CD4-positive, alpha-beta T cell treated with Interleukin-1 beta for 1 hour (primary cell): ENCODE measurements around the gene MAST3.
"Not testable (repeated sequence)": the region's sequence is repeated elsewhere in the genome, so short reads cannot be mapped to it uniquely, and the experiment has no call there.

Source experiments
- DNase-seq, 2 donors: peaks; one replicate each; pipeline ENCODE4 v3.0.0-alpha.2; 2020 to 2022

The MAST3 gene

GRCh38 chr19:18141031-18141430 lies 43.5 kb downstream of the MAST3 start:
- no peak for DNase-seq

GRCh38 chr19:18143902-18144301 lies 46.3 kb downstream of the MAST3 start:
- DNase-seq: no peak

DNA sequence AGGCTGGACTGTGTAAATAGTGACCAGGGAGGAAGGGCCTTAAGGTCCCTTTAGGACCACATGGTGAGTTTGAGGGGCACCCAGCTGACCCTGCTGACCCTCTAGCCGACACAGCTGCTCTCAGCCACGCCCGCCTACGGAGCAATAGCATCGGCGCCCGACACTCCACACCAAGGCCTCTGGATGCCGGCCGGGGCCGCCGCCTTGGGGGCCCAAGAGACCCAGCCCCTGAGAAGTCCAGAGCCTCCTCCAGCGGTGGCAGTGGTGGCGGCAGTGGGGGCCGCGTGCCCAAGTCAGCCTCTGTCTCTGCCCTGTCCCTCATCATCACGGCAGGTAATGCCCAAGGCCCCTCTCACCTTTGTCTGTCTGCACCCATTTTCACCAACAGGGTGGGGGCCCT lies 46.8 kb downstream of the MAST3 start:
- DNase-seq: no peak

- no peak for DNase-seq
Observed at GRCh38 chr19:18144906-18145305, 47.3 kb downstream of the MAST3 start.

DNA sequence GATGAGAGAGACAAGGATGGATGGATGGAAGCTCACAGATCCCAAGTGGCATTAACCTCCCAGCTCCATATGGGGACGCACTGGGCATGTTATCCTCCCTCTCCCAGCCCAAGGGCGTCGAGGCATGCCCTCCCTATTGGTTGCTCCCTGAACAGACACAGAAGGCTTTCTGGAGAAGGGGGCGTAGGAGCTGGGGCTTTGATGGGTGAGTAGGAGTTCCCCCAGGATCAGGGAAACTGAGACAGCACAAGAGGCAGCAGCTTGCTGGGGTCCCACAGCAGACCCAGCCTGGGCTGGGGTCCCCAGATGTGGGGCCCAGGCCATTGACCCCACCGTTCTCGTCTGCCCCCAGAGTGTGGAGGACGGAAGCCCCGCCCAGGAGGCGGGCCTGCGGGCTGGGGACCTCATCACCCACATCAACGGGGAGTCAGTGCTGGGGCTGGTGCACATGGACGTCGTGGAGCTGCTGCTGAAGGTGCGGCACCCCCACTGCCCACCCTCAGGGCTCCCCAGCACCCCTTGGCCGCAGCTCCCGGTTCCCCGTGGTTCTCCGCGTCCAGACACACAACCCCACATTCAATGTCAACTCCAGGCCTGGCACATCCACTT lies 47.9 kb downstream of the MAST3 start:
- no peak for DNase-seq

- DNase-seq: no peak
Observed at GRCh38 chr19:18147396-18147795, 49.8 kb downstream of the MAST3 start.

GRCh38 chr19:18149596-18149975 lies 52.0 kb downstream of the MAST3 start:
- no peak for DNase-seq

GRCh38 chr19:18150776-18151624 lies 53.4 kb downstream of the MAST3 start:
- DNase-seq: no peak

- peak; percentile 97 to 99 for DNase-seq
Observed at GRCh38 chr19:18152442-18152816, 54.9 kb downstream of the MAST3 start.

GRCh38 chr19:18152817-18153555 lies 55.4 kb downstream of the MAST3 start, which contains the start of gene PIK3R2:
Gene PIK3R2 (plus strand): TSS chr19:18153163. CDS start chr19:18155880, 2,717 bp downstream.
- DNase-seq: peak; percentile 99

DNA sequence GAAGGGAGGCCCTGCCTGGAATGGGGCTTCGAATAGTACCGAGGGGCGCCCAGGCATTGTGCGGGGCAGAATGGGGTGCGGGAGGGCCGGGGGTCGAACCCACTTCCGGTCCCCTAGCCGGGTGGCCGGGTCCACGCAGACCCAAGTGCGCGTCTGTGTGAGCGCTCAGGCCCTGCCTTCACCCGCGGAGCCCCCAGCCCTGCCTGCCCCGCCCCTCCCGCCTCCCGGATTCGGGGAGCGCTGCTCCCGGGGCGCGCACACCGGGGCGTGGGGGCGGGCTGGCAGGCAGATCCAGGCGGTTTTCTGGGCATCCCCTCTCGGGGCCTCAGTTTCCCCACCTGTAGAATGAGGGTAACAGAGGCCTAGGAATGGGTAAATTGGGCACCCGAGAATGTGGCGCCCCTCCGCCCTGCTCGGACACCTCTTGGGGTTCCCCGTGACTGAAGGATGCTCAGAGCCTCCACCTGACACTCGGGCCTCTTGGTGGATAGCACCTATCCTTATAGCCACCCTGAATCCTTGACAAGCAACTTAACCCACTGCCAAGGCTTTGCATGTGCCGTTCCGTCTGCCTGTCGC lies 56.1 kb downstream of the MAST3 start:
- DNase-seq: no peak

GRCh38 chr19:18155095-18156087 lies 57.8 kb downstream of the MAST3 start:
- DNase-seq: no peak

DNA sequence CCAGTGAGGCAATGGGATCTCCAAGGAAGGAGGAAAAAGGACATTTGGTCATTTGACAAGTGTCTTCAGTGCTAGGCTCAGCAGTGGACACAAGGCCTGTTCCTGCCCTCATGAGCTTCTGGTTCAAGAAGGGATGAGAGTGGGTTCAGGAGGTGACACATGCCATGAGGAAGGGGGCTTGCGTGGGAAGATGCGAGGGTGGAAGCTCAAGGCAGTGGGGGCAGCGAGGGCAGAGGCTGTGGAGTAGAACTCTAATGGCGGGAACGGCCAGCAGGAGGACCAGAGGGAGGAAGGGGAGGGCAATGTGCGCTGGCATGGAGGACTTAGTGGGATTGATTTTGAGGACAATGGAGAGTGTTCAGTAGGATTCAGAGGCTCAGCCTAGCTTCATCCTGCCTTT lies 58.7 kb downstream of the MAST3 start:
- DNase-seq: no peak

DNA sequence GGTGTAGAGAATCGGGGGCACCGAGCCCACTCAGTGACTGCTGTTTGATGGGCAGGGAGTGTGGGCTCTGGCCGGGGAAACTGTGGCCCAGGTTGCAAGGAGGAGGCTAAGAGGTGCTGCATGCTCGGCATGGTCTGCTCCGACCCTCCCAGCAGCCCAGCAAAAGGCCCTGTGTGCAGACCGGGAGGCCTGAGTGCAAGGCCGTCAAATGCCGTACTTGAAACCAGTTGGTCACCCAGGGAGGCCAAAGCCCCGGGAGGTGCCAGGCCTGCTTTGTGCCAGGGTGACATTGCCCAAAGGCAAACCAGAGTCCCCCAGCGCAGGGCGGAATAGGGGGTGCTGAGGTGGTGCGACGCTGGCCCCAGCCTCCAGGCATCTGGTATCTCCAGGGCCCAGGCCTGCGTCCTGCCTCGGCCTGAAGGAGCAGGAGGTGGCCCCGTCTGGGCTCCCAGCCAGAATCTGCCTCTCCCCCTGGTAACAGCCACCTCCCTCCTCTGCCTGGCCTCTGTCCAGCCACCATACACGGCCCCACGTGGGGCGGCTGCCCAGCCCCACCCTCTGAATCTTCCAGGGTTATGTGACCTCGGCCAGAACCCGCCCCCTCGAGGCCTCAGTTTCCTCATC lies 59.4 kb downstream of the MAST3 start:
- no peak for DNase-seq

DNA sequence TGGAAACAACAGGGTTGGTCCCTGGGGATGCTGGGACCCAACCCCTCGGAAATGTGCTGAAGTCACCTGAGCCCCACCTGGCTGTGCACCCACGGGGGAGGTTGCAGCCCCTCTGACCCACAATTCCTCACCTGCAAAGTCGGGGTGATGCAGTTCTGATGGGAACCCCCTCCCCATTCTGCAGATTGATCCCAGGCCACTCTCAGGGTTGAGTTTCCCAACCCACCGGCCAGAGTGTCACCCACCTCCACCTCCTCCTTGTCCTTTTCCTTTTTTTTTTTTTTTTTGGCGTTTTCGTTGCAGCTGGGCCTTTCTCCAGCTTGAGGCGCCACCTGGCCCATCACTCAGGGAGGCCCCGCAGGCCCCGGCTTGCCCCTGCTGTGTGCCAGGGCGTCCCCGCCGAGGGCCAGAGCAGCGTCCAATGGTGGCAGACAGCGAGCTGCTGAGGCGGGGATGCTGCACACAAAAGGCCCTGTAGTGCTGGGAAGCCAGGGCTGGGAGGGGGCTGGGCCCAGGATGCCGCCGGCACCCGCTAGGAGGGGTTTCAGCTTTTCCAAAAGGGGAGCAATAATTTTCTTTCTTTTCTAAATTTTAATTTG lies 60.0 kb downstream of the MAST3 start:
- no peak for DNase-seq

DNA sequence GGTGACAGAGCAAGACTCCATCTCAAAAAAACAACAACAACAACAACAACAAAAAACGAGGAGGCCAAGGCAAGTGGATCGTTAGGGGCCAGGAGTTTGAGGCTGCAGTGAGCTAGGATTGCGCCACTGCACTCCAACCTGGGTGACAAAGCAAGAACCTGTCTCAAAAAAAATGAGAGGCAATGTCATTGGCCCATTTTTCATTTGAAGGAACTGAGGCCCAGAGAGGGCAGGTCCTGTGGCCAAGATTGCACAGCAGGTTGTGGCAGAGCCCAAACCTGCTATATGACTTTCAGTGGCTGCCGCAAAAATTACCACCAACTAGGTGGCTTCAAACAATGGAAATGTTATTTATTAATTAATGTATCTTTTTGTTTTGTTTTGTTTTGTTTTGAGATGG lies 60.9 kb downstream of the MAST3 start:
- DNase-seq: no peak

DNA sequence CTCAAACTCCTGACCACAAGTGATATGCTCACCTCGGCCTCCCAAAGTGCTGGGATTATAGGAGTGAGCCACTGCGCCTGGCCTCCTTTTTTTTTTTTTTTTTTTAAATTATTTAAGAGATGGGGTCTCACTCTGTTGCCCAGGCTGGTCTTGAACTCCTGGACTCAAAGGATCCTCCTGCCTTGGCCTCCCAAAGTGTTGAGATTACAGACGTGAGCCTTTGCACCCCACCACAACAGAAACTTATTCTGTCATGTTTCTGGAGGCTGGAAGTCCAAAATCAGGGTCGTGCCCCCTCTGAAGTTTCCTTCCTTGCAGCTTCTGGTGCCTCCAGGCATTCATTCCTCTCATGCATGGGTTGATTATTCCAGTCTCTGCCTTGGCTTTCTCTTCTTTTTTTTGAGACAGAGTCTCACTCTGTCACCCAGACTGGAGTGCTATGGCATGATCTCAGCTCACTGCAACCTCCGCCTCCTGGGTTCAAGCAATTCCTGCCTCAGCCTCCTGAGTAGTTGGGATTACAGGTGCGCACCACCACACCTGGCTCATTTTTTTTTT lies 61.6 kb downstream of the MAST3 start:
- not testable (repeated sequence) for DNase-seq

GRCh38 chr19:18159810-18160209 lies 62.2 kb downstream of the MAST3 start:
- no peak for DNase-seq

DNA sequence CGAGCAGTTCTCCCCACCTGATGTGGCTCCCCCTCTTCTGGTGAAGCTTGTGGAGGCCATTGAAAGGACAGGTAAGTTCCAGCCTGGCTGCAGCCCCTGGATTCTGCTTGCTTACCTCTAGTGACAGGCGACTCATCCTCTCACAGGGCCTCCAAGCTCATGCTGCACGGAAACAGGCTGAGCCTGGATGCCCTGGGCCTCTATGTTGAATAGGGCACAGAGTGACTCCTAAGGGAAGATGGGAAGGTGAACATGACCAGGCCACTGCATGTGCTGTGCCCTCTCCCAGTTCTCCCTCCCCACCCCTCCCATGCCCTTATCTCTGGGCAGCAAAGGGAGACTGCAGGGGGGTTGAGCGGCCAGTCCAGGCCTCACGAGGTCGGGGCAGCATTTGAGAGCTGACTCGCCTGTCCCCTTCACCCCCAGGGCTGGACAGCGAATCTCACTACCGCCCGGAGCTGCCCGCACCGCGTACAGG lies 63.0 kb downstream of the MAST3 start:
- no peak for DNase-seq

GRCh38 chr19:18160971-18161635 lies 63.5 kb downstream of the MAST3 start:
- DNase-seq: peak; percentile 81 to 87
